ENCODE results near the gene AP4B1.
"Not testable (repeated sequence)": the region's sequence is repeated elsewhere in the genome, so short reads cannot be mapped to it uniquely, and the experiment has no call there.

Gene AP4B1

DNA sequence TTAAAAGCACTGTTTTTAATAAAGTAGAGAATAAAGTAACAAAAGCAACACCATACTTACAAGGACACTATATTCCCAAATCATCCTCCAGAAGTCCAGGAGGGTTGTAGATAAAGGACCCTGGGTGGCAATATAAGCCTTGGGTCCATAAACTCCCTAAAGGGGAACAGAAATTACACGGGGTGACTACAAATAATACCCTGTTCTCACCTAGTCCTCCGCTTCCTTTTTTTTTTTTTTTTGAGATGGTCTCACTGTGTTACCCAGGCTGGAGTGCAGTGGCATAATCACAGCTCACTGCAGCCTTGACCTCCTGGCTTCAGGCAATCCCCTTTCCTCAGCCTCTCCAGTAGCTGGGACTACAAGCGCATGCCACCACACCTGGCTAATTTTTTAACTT lies 46.2 kb downstream of the AP4B1 start:
- DNase-seq, result no peak
- in situ Hi-C loops (cut with HindIII; ENCODE audit: low pct_ligation_motif_present, low sequenced_read_pairs), result no loop called here

DNA sequence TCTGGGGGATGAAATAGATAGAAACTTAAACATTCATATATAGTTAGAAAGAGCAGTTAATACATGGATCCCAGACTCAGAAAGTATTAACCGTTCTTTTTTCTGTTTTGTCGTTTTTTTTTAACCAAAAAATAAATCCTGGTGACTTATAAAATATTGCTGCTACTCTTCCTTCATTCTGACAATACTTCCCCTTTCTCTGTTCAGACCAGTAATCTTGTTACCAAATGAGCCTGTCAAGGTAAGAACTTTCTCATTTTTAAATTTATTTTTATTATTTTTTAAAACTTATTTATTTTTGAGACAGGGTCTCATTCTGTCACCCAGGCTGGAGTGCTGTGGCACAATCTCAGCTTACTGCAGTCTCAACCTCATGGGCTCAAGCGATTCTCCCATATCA lies 46.8 kb downstream of the AP4B1 start:
- Histone ChIP-seq H3K36me3 (replicated peaks) (no peaks in the 10 kb centered on the region), H3K27me3 (replicated peaks) (no peaks in the 10 kb centered on the region), H3K27ac (no peak overlapping the region), H3K4me3 (ENCODE audit: low read depth, low read length) (no peak overlapping the region)
- TF ChIP-seq, protein P1, sequence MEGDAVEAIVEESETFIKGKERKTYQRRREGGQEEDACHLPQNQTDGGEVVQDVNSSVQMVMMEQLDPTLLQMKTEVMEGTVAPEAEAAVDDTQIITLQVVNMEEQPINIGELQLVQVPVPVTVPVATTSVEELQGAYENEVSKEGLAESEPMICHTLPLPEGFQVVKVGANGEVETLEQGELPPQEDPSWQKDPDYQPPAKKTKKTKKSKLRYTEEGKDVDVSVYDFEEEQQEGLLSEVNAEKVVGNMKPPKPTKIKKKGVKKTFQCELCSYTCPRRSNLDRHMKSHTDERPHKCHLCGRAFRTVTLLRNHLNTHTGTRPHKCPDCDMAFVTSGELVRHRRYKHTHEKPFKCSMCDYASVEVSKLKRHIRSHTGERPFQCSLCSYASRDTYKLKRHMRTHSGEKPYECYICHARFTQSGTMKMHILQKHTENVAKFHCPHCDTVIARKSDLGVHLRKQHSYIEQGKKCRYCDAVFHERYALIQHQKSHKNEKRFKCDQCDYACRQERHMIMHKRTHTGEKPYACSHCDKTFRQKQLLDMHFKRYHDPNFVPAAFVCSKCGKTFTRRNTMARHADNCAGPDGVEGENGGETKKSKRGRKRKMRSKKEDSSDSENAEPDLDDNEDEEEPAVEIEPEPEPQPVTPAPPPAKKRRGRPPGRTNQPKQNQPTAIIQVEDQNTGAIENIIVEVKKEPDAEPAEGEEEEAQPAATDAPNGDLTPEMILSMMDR (IDR thresholded peaks at IDR 0.05; ENCODE audit: low read depth, low read length, missing control alignments), result no peak
- in situ Hi-C loops (cut with HindIII; ENCODE audit: low pct_ligation_motif_present, low sequenced_read_pairs), result no loop called here
- no peak for DNase-seq

More for the DNA sequence above, 46.2 kb downstream of the AP4B1 start:
- Histone ChIP-seq H3K36me3 (replicated peaks) (no peaks in the 10 kb centered on the region), H3K27me3 (replicated peaks) (no peaks in the 10 kb centered on the region), H3K4me3 (ENCODE audit: low read depth, low read length) (no peak overlapping the region), H3K27ac (no peak overlapping the region)
- TF ChIP-seq, protein P1 (IDR thresholded peaks at IDR 0.05; ENCODE audit: low read depth, low read length, missing control alignments), result no peak

DNA sequence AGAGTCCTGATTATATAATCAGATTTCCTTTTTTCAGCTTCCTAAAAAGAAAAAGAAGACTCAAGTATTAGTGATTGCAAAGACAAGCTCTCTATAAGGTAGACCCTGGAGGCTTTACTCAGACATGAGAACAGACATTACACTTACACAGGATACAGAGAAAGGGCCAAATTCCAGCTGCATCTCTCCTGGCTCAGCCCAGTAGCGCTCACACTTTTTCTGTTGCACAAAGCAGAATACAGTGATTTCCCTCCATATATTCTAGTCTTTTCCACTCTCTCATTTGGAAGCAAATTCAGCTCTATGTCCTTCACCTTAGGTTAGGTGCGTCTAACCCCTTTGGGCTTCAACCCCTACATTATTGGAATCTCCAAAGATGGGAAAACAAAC lies 48.2 kb downstream of the AP4B1 start:
- H3K36me3 ChIP-seq (replicated peaks), result no peaks in the 10 kb centered on the region
- DNase-seq, result no peak
- in situ Hi-C loops (cut with HindIII; ENCODE audit: low pct_ligation_motif_present, low sequenced_read_pairs), result no loop called here

DNA sequence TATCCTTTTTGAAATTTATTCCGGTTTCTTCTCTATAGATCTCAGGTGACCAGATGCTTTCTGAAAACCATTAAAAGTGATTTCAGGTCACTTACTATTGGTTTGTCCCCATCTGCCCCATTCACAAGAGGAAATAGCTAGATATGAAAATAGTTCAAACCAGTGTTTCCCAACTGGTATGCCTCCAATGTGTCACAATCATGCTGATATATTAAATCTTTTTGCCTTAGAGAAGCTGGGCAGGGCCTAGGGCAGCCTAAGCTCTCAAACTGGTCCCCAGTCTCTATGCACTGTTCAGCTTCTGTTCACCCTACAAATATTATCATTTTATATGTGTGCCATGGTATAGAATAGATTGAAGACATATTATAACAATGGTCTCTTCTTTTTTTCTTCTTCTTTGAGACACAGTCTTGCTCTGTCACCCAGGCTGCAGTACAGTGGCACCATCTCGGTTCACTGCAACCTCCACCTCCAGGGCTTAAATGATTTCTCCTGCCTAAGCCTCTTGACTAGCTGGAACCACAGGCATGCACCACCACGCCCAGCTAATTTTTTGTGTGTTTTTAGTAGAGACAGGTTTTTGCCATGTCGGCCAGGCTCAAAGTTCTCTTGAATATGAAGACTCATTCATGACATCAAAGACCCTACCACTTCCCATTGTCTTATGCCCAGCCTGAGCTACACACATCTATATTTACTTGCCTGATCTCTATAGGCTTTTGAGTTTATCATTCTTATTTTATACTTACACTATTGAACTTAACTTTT lies 48.8 kb downstream of the AP4B1 start:
- no peaks in the 10 kb centered on the region for H3K36me3 ChIP-seq (replicated peaks)
- DNase-seq, result no peak
- TF ChIP-seq, protein P1 (IDR thresholded peaks at IDR 0.05; ENCODE audit: low read depth, low read length, missing control alignments), result no peak

More for the DNA sequence above, 48.2 kb downstream of the AP4B1 start:
- TF ChIP-seq, protein P1 (IDR thresholded peaks at IDR 0.05; ENCODE audit: low read depth, low read length, missing control alignments), result no peak
- Histone ChIP-seq H3K27me3 (replicated peaks) (no peaks in the 10 kb centered on the region), H3K27ac (no peak overlapping the region), H3K4me3 (ENCODE audit: low read depth, low read length) (no peak overlapping the region)

DNA sequence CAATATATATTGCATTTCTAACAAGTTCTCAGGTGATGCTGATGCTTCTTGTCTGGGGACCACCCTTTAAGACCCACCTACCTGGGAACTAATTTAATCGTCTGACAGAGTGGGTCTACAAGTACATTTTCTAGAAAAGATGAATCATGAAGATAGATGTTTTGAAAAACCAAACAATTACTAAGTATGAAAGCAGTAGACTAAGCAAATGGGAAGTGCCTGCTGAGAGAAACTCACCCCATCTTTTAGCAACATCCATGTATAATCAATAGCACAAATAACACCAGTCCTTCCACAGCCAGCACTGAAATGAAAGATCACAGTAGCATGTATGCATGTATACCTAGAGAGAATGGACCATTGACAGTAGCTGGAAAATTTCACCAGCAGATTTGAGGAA lies 50.4 kb downstream of the AP4B1 start:
- Histone ChIP-seq H3K36me3 (replicated peaks) (no peaks in the 10 kb centered on the region), H3K4me3 (ENCODE audit: low read depth, low read length) (no peak overlapping the region), H3K27ac (no peak overlapping the region), H3K27me3 (replicated peaks) (no peaks in the 10 kb centered on the region)
- in situ Hi-C loops (cut with HindIII; ENCODE audit: low pct_ligation_motif_present, low sequenced_read_pairs), result no loop called here
- DNase-seq, result no peak
- TF ChIP-seq, protein P1 (IDR thresholded peaks at IDR 0.05; ENCODE audit: low read depth, low read length, missing control alignments), result no peak

More for the DNA sequence above, 48.8 kb downstream of the AP4B1 start:
- in situ Hi-C loops (cut with HindIII; ENCODE audit: low pct_ligation_motif_present, low sequenced_read_pairs), result no loop called here
- Histone ChIP-seq H3K4me3 (ENCODE audit: low read depth, low read length) (no peak overlapping the region), H3K27ac (no peak overlapping the region), H3K27me3 (replicated peaks) (no peaks in the 10 kb centered on the region)

DNA sequence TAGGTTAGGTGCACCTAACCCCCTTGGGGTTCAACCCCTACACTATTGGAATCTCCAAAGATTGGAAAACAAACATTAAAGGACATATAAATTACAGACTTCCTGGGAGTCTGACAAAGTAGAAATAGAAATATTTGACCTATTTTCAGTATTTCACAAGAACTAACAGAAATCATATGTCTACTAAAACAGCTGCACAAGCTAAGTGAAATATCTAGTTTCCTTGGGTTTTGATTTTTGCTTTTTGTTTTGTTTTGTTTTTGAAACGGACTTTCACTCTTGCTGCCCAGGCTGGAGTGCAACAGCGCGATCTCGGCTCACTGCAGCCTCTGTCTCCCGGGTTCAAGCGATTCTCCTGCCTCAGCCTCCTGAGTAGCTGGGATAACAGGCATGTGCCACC lies 51.9 kb downstream of the AP4B1 start:
- in situ Hi-C loops (cut with HindIII; ENCODE audit: low pct_ligation_motif_present, low sequenced_read_pairs); H3K36me3 ChIP-seq (replicated peaks); H3K4me3 ChIP-seq (ENCODE audit: low read depth, low read length); DNase-seq; H3K27me3 ChIP-seq (replicated peaks); H3K27ac ChIP-seq: not testable (repeated sequence)

Data from brain microvascular endothelial cell (primary cell).